Left kidney (tissue), 8 donors: ENCODE measurements around the gene NRL. TPM values are rescaled to one million over a fixed set of nuclear protein-coding genes. Genes with fewer than 3 reads are reported as not detected.

Experiments used
- DNase-seq: peaks from one replicate; pipeline ENCODE4 v3.0.0-alpha.2; 2013
- long read RNA-seq, 8 donors: transcript quantifications; one replicate each; lab custom pipeline, GENCODE V29; 2026
- polyA plus RNA-seq: library from polyadenylated mRNA; unstranded; fragments of 120-200 nt; gene quantifications from one replicate; pipeline ENCODE4 v1.2.1, GENCODE V29; 2013; ENCODE audit not compliant: insufficient read length

The NRL gene
- polyA plus RNA-seq = 2.6 TPM
- long read RNA-seq, donor 1, partial matches to known transcripts = 85 of 94 reads
- long read RNA-seq, donor 1, other reads (novel, unspliced or antisense) = 9 of 94 reads
- long read RNA-seq, donor 2, partial matches to known transcripts = 64 of 74 reads
- long read RNA-seq, donor 2, other reads (novel, unspliced or antisense) = 10 of 74 reads
- long read RNA-seq, donor 3, partial matches to known transcripts = 6 of 13 reads
- long read RNA-seq, donor 3, other reads (novel, unspliced or antisense) = 6 of 13 reads
- long read RNA-seq, donor 4 = 0 reads
- long read RNA-seq, donor 5, partial matches to known transcripts = 0 of 1 reads
- long read RNA-seq, donor 5, other reads (novel, unspliced or antisense) = 0 of 1 reads
- long read RNA-seq, donor 6, partial matches to known transcripts = 159 of 171 reads
- long read RNA-seq, donor 6, other reads (novel, unspliced or antisense) = 11 of 171 reads
- long read RNA-seq, donor 7, partial matches to known transcripts = 15 of 16 reads
- long read RNA-seq, donor 7, other reads (novel, unspliced or antisense) = 0 of 16 reads
- long read RNA-seq, donor 8, partial matches to known transcripts = 6 of 6 reads
- long read RNA-seq, donor 8, other reads (novel, unspliced or antisense) = 0 of 6 reads

GRCh38 chr14:24114532-24115421 lies at the start of gene NRL, which contains the start of gene DCAF11:
Gene NRL, minus strand, starts transcription at chr14:24114949. Its CDS starts 32,101 bp downstream, at chr14:24082848.
Gene DCAF11, plus strand, starts transcription at chr14:24114777. Its CDS starts 818 bp downstream, at chr14:24115595.
- DNase-seq = peak; percentile 100

DNA sequence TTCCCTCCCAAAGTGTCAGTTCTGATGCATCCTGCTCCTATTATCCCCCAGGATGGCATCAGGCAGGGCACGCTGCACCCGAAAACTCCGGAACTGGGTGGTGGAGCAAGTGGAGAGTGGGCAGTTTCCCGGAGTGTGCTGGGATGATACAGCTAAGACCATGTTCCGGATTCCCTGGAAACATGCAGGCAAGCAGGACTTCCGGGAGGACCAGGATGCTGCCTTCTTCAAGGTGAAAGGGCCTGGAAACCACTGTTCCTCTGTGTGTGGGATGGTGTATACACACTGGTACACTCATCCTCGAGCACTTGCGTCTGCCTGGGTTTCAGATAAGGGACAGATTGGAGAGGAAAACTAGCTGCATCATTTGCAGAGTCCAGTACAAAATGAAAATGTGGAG lies 47.3 kb upstream of the NRL start:
- DNase-seq = no peak

- DNase-seq = peak; percentile 97
Observed at GRCh38 chr14:24160850-24161804, 46.4 kb upstream of the NRL start, which contains the start of gene IRF9. Gene IRF9, plus strand, starts transcription at chr14:24161265. Its CDS starts 880 bp downstream, at chr14:24162145.

DNA sequence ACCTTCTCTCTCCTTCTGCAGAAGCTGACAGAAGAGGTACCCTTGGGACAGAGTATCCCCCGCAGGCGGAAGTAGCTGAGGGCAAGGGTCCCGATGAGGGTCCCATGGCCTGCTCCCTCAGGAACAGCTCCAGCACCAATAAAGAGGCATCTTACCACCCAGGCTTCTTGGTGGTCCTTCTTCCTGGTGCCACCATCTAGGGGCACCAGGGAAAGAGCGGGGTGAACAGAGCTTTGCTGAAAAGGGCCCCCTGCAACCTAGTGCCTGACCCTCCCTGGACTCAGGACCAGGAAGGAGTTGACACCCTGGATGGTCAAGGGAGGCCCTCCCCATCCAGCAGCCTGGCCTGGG lies 45.7 kb upstream of the NRL start:
- DNase-seq = no peak

DNA sequence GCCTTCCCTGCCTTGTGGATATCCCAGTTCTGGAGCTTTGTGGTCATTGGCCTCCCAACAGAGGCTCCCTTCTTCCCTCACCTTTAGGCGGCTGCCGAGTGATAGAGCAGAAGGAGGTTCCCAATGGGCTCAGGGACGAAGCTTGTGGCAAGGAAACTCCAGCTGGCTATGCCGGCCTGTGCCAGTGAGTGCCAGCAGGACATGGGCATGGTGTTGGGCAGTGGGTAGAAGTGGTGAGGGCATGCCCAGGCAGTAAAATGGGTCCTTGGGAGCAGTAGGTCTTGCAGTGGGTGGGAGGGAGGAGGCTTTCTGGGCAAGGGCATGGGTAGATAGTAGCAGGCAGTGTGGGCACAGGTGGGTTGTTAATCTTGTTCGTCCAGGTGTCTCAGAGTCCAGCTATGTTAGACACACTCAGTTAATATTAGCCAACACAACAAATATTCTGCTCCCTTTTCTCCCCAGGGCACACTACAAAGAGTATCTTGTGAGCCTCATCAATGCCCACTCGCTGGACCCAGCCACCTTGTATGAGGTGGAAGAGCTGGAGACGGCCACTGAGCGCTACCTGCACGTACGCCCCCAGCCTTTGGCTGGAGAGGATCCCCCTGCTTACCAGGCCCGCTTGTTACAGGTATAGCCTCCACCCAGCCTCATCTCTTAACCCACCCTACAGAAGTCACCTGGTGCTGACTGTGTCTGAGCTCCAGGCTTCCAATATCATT lies 45.2 kb upstream of the NRL start:
- no peak for DNase-seq

DNA sequence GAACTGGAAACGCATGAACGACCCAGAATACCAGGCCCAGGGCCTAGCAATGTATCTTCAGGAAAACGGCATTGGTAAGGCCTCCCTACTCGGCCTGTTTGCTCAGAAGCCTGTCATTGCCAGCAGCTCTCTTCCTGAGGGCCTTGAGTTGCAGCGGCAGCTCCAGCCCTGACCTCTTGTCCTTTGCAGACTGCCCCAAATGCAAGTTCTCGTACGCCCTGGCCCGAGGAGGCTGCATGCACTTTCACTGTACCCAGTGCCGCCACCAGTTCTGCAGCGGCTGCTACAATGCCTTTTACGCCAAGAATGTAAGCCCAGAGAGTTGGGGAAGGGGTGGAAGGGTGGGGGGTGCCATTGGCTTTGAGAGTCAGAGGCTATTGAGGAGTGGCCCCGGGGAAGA lies 42.6 kb upstream of the NRL start:
- no peak for DNase-seq

DNA sequence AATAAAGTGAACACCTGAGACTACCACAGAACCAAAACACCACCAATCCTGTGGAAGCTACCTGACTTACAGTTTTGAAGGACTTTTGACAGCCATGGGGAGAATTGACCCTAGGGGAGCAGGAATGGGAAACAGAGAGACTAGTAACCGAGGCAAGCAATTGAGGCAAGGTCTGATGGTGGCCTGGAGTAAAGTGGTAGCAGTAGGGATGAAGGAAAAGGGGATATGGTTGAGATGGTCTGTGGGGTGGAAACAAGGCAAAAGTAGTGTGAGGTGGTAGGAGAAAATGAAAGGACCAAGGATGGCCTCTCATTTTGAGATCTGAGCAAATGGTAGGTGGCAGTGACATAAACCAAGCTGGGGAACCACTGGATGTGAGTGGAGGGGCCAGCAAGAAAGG lies 42.1 kb upstream of the NRL start:
- DNase-seq = no peak

GRCh38 chr14:24155100-24155499 lies 40.4 kb upstream of the NRL start:
- no peak for DNase-seq

DNA sequence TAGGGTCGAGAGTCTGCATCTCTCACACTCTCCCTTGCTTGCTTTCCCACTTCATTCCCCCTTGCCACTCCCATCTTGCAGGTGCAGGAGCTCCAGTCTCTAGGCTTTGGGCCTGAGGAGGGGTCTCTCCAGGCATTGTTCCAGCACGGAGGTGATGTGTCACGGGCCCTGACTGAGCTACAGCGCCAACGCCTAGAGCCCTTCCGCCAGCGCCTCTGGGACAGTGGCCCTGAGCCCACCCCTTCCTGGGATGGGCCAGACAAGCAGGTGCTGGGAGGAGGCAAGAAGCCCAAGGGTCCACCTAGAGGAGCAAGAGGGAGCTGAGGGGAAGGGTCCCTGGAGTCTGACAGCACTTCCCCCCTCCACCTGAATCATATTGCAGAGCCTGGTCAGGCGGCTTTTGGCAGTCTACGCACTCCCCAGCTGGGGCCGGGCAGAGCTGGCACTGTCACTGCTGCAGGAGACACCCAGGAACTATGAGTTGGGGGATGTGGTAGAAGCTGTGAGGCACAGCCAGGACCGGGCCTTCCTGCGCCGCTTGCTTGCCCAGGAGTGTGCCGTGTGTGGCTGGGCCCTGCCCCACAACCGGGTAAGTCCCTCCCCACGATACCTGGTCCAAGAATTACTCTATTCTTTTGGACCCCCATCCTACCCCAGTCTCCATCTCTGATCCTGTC lies 36.8 kb upstream of the NRL start:
- DNase-seq = no peak

- DNase-seq = no peak
Observed at GRCh38 chr14:24150993-24151392, 36.2 kb upstream of the NRL start.

- DNase-seq = no peak
Observed at GRCh38 chr14:24150567-24150966, 35.8 kb upstream of the NRL start.

DNA sequence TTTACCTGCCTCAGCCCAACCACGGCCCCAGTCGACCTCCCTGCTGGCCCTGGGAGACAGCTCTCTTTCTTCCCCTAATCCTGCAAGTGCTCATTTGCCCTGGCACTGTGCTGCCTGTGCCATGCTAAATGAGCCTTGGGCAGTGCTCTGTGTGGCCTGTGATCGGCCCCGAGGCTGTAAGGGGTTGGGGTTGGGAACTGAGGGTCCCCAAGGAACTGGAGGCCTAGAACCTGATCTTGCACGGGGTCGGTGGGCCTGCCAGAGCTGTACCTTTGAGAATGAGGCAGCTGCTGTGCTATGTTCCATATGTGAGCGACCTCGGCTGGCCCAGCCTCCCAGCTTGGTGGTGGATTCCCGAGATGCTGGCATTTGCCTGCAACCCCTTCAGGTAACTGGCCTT lies 35.3 kb upstream of the NRL start:
- DNase-seq = no peak

GRCh38 chr14:24149302-24149969 lies 34.7 kb upstream of the NRL start:
- DNase-seq = no peak

- DNase-seq = no peak
Observed at GRCh38 chr14:24147761-24148428, 33.1 kb upstream of the NRL start.

DNA sequence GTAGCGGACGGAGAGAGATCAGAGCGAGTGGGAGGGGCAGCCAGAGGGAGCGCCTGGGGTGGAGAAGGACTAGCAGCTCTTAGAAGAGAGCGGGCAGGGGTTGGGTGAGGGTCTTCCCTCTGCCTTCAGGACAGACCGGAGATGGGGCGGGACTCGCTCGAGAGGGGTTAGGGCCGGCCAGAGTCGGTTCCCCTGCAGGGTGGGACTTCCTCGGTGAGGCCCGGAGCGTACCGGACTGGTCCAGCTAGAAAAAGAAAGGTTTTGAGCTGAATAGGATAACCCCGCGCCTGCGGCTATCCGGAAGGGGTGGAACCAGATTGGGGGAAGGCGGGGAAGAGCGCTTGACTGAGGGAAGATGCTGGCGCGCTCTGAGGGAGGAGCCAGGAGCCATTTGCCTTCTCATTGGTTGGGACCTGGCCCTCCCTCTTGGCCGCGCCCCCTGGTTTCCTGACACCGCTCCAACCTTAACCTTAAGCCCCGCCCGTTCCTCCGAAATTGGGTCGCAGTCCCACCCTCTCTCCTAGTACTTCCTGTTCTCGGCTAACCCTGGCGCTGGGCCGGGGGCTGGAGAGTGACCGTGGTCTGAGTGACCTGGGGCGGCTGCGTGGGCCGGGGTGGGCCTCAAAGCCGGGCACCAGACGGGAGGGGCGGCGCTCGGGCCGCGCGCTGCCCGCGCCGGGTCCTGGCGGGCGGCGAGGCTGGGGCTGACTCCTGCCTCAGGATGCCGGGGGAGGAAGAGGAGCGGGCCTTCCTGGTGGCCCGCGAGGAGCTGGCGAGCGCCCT lies 32.4 kb upstream of the NRL start, which contains the start of gene RNF31:
TSS of gene RNF31 (plus strand) at position 521 of the 783 bp plus-strand sequence. CDS start at position 722, 201 bp downstream.
- DNase-seq = peak; percentile 99

DNA sequence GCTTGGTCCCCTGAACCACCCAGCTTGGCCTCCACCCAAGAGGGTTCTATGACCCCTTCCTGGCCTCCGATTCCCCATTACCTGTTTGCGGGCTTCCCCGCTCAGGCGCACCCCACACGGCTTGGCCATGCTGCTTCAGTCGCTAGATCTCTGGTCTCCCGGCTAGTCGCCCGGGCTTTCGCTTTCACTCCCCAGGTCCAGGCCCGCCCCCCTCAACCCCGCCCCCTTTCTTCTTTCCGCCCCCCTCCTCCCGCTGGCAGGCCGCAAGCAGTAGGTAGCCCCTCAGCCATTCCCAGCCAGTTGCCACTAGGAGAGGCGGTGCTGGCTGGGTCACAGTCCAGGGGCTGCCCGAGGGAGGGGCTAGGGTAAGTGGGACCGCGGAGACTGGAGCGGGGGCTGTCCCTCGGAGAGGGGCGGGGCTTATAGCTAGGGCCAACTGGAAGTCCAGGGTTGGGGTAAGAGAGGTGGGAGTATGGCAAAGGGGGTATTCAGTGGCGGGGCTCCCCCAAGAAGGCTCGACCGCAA lies 31.8 kb upstream of the NRL start, which contains the start of gene PSME2:
TSS of gene PSME2 (minus strand) at position 158 of the 525 bp plus-strand sequence. CDS start at position 129, 29 bp downstream.
- peak; percentile 96 for DNase-seq
